Measurements from ENCODE around the gene KRT1.
"Not testable (repeated sequence)": the region's sequence is repeated elsewhere in the genome, so short reads cannot be mapped to it uniquely, and the experiment has no call there.

Gene KRT1

DNA sequence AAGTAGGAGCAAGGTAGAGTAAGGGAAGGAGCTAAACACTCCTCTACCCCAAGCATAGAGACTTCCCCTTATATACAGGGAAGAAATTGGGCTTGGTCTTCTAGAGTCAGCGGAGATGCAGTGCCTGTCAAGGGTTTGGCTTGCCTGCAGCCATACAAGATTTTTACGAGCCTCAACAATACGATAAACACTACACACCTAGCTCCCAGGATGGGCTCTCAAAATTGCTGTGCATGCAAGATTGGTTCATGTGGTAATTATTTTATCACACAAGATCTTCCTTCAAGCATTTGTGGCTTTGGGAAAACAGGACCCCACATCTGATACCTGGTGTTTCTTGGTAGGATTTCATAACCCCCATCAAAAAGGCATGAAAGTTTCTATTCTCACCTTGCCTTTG, at the start of gene KRT1:
Gene KRT1, minus strand, starts transcription at position 45 of the 400 bp plus-strand sequence. CDS start 59 bp downstream, outside the sequence.
- DNase-seq (ENCODE audit: low read depth, low spot score): no peak

DNA sequence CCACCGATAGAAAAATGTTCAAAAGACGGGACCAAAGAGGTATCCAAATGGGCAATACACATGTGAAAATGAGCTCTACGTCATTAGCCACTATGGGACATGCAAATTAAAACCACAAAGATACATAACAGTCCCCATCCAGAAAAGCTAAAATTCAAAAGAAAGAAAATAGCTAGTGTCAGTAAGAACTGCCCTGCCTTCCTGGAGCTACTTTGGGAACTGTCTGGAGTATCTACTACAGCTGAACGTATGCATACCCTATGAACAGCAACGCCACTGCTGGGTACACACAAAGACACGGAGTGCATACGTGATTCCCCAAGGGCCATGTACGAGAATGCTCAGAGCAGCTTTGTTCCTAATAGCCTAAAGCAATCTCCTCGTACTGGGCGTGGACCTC, 48.9 kb upstream of the KRT1 start:
- no peak for DNase-seq (ENCODE audit: low read depth, low spot score)

DNA sequence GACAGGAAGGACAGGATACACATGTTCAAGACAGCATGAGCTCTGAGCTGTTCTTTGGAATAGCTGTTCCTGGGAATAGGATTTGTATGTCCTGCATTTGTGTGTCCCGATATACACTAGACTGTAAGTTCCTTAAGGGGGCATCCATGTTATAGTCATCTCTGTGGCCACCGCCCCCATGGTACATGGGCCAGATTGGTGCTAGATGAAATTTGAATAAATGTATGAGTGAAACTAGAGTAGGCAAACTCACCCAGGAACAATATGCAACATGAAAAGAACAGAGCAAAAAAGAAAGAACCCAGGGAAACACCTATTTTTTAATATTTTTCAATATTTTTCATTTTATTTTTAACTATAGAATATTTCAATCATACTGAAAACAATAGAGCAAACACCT, 48.2 kb upstream of the KRT1 start:
- no peak for DNase-seq (ENCODE audit: low read depth, low spot score)

DNA sequence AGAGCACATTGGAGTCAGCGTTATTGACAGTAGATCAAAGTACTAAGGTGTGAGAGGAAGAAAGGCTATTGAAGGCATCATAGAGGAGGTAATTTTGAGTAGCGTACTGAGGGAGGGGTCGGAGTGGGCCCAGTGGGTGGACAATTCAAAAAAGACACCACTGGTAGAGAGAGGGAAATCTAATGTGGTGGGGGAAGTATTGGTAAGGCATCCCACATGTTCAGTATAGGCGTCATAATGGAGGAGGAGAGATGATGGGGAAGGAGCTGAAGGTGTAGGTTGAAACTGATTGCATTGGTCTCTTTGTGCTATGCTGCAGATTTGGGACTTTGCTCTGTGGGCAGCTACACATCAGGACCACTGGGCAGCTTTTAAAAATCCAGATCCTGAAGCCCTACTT, 46.8 kb upstream of the KRT1 start:
- DNase-seq (ENCODE audit: low read depth, low spot score): no peak

DNA sequence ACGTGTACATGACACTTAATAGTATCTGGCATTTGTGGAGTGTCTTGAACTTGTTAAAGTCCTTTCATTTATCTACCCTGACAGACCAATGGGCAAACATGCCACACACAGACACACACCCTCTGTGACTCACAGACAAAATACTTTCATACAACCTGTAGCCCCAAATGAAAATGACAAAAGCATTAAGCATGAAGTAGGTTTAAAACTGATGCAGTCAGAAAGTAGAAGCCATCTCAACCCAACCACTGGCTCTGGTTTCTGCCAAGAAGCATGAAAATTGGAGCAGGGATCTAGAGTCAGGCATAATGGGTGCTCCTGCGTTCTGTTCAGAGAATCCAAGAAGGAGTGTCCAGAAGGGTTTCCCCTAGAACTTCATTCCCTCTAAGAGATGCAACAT, 46.2 kb upstream of the KRT1 start:
- DNase-seq (ENCODE audit: low read depth, low spot score): no peak

DNA sequence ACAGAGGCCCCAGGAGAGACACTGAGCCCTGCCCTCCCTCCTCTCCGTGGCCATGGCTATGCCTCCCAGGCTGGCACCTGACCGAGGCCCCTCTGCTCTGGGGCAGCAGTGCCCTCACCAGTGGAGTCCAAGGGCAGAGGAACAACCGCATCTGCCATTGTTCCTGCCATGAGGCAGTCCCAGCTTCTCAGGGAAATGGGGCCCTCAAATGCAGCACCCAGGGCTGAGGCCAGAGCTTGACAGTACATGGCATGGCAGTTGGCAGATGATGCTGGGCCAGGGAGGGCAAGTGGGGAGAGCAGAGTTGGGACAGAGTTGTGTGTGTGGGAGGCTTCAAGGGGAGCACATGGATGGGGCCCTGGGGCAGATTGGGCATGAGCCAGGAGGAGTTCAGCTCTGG, 44.2 kb upstream of the KRT1 start:
- no peak for DNase-seq (ENCODE audit: low read depth, low spot score)

DNA sequence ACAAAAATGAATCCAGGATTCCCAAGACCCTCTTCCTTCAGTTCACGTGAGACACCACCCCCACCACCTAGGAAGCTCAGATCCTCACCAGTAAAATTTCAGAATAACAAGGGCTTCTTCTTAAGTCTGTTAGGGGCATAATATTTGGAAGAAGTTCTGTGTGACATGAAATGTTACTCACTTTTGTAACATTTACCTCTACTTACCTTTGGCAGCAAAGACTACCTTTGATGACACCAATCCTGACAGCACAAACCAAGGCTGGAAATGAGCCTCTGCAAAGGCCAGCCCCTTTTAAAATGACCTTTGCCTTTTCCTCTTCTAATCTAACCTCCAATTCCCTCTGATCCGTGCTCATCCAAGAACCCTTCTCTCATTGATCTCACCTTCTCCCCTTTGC, 42.5 kb upstream of the KRT1 start:
- no peak for DNase-seq (ENCODE audit: low read depth, low spot score)

DNA sequence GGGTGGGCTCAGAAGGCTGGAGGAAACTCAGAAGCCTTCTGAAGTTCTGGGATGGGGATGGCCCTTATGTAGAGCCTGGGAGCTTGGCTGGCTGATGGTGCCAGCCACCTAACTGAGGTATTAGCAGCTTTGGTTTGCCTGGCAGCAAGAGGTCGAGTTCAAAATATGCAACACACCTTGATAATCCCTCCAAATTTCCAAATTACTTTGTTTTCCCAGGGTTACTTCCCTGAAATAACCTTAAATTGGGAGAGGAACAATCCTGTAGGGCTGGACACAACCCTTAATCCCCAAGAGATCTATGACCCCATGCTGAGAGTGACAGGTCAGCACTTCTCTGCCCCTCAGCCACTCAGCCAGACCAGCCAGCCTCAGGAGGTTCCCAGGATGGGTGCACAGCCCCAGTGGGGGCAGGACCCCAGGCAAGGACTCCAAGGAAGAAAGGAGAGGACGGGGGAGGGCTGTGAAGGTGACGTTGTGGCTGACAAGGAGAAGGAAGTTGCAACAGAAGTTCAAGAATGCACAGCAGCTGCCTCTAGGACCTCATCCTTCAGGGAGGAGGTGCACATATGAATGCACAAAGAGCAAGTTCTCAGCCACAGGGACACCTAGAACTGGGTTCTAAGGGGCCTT, 41.7 kb upstream of the KRT1 start:
- DNase-seq (ENCODE audit: low read depth, low spot score): no peak

DNA sequence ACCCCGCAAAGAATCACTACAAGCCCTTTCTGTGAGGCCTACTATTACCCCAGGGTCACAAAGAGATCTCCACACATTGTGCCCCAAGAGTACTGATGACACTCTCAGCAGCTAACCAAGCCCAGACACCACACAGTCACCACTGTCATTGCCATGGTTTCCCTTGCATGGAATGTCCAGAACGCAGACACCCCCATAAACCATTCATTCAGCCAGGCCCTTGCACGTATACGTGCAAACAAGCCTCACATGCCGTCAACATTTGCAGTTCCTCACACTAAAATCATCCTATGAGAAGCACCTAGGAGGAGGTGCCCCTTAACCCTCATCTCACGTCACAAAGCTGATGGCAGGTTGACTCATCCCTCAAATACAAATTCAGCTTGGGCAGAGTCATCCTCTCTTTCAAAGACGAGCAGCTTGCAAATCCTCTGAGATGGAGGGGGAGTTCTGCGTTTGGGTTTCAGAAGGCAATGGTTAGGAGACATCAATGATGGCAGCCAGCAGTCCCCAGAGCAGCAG, 40.2 kb upstream of the KRT1 start:
- DNase-seq (ENCODE audit: low read depth, low spot score): no peak

DNA sequence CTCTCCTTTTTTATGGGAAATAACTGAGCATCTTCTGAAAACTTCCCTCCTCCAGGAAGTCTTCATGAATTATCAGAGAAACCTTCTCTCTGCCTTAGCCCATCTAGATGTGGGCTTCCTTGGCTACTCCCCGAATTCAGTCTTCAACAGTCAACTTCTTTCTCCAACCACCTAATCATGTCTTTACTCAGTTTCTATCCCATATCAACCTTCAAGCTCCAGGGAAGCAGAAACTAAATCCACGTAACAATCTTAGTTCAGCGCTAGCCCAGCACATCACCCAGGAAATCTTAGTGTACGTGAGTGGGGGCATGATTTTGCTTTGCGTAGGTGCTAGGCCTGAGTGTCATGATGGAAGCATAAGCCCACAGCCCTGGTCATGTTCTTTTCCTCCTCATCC, 35.9 kb upstream of the KRT1 start:
- no peak for DNase-seq (ENCODE audit: low read depth, low spot score)

DNA sequence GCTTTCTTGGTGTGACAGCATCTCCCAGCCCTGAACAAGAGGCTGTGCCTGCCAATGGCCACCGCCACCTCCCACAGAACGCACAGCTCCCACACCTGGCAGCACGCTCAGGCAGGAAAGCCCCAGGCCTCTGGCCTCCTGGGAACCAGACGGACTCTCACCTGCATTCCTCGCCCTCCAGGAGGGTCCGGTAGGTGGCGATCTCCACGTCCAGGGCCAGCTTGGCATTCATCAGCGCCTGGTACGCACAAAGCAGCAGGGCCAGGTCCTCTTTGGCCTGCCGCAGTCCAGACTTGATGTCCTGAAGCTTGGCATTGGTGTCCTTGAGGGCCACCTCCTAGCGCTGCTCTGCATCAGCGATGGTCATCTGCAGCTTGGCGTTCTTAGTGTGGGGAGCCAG, 35.2 kb upstream of the KRT1 start:
- DNase-seq (ENCODE audit: low read depth, low spot score): no peak

DNA sequence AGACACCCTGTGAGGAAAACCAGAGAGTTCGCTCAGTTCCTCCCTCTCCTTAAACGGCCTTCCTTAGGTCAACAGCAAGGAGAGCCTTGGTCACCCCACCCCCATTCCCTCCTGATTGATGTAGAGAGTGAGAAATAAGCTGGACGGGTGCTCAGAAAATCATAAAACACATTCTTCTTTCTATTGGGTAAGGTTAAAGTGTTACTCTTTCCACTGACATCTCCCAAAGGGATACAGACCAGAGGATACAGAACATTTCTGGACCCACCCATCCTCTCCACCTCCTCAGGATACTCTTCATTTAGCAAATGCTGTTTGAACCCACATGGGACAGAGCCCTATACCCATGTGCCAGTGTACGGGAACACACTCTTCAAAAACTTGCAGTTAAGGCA, 34.7 kb upstream of the KRT1 start:
- DNase-seq (ENCODE audit: low read depth, low spot score): no peak

DNA sequence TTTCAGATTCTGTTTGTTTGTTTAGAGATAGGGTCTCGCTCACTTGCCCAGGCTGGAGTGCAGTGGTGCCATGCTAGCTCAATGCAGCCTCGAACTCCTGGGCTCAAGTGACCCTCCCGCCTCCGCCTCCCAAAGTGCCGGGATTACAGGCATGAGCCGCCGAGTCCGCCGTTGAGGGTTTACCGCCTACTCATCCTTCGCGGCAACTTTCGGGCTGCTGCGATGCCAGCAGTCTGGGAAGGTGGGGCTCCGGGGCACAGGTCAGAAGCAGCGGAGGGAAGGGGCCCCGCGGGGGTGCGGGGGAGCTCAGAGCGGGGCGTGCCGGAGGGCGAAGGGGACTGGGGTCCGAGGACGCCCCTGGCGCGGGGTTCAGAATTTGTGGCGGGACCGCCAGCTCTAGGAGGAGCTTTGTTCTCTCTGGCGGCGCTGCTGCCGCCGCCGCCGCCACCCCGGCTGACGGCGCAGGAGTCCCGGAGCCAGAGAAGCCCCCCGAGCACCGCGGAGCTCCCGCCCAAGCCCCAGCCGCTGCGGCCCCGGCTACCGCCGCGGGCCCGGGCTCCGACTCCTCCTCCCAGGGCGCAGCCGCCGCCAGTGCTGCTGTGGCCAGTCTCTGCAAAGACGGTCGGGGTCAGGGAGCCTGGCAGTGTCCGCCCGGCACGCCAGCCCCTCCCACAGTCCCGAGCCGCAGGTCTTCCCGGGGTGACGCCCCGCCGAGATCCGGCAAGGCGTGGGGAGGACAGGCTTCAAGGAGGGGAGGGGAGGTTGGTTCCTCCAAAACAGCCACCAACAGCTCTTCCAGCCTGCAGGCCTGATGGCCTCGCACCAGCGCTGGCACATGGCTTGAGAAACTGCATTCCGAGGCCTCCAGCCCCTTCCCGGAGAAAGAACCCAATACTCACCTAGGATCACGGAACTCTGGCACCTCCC, 34.0 kb upstream of the KRT1 start:
- DNase-seq (ENCODE audit: low read depth, low spot score): no peak

DNA sequence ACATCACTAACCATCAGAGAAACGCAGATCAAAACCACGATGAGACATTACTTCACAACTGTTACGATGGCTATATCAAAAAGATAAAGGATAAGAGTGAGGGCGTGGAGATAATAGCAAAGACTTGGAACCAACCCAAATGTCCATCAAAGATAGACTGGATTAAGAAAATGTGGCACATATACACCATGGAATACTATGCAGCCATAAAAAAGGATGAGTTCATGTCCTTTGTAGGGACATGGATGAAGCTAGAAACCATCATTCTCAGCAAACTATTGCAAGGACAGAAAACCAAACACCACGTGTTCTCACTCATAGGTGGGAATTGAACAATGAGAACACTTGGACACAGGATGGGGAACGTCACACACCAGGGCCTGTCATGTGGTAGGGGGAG, 31.9 kb upstream of the KRT1 start:
- not testable (repeated sequence) for DNase-seq (ENCODE audit: low read depth, low spot score)

DNA sequence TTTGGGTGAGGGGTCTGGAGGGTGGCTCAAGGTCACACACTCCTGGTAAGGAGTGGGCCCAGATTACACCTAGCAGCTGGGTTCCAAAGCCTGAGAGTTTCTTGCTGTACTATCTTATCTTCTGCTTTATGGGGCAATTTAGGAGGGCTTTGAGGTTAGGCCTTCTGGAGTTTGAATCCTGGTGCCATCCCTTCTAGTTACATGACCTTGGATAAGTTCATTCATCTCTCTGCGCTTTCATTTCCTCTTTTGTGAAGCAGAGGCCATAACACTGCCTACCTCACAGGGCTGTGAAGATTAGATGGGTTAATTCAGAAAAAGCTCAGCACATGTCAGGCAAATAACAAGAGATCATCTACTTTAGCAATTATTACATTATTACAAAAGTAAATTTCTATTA, 30.5 kb upstream of the KRT1 start:
- DNase-seq (ENCODE audit: low read depth, low spot score): no peak

DNA sequence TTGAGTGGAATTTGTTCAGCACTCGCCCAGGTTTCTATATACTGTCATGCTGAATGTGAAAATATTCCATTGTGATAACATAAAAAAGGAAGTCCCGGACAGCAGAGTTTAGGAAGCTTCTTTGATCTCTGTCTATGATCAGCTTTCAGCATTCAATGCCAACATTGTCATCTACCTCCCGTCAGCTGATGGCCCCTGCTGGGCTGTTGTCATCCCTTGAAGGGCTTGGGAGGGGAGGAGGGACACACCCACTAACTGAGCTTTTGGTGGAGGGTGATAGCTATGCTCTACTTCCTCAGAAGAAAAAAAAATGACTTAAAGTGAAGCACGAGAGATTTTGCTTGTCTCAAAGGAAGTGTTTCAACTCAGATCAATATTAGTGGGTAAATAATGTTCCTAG, 27.8 kb upstream of the KRT1 start:
- DNase-seq (ENCODE audit: low read depth, low spot score): no peak

DNA sequence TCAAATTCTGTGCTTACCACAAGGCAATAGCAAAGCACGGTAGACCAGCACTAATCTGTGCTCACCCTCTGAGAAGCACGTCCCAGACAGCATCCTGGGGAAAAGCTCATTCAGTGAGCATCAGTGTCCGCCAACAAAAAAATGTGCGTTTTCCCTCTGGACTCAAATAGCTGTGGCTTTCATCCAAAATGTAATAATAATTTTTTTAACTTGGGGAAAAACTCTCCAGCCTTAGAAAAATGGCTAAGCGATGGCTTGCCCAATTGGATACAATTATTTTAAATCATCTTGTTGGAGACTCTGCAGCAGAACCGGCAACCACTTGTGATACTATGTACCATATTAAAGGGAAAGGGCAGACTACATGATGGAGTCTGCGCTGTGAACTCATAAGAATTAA, 24.3 kb upstream of the KRT1 start:
- no peak for DNase-seq (ENCODE audit: low read depth, low spot score)

DNA sequence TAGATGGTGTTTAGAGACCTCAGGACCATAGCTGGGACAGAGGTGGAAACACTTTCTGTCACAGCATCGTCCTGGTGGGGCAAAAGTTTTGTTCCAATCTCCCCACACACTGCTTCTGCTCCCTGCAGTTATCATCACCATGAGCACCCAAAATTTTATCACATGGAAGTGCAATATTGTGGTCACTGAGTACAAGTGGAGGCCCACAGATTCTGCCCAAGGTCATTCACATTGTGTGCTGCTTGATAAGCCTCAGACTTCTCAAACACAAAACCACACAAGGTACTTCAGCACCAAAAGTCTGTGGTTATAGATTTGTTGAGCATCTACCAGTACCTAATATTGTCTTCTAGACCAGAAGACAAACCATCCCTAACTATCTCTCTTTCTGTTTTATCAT, 23.7 kb upstream of the KRT1 start:
- no peak for DNase-seq (ENCODE audit: low read depth, low spot score)

DNA sequence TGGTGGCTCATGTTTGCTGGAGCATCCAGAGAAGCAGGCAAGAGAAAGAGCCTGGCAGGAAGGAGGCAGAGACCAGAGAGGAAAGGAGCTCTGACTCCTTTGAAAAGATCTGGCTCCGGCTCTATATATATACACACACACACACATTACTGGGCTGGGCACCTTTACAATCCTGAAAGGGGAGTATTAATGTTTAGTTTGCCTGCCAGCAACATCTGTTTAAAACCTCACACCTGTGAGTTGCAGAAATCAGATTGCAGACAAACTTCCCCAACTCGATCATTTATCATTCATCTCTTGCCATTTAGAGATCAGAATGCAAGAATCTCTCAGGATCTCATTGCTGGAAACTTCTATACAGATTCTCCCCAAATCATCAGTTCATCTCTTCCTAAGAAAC, 23.2 kb upstream of the KRT1 start, which contains the start of gene KRT77:
Gene KRT77, minus strand, starts transcription at position 101 of the 400 bp plus-strand sequence. Its CDS starts 90 bp downstream, at position 11.
- no peak for DNase-seq (ENCODE audit: low read depth, low spot score)

DNA sequence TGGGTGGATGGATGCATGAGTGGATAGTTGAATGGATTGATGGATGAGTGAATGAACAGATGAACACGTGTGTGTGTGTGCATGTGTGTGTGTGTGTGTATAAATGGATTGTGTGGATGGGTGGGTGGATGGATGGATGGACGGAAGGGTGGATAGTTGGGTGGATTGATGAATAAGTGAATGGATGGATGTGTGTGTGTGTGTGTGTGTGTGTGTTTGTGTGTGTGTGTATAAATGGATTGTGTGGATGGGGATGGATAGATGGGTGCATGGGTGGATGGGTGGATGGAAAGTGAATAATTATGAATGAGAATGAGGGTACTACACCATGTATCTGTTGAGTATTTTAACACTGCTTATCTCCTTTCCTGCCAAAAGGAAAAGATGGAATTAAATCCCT, 22.1 kb upstream of the KRT1 start:
- DNase-seq (ENCODE audit: low read depth, low spot score): no peak

DNA sequence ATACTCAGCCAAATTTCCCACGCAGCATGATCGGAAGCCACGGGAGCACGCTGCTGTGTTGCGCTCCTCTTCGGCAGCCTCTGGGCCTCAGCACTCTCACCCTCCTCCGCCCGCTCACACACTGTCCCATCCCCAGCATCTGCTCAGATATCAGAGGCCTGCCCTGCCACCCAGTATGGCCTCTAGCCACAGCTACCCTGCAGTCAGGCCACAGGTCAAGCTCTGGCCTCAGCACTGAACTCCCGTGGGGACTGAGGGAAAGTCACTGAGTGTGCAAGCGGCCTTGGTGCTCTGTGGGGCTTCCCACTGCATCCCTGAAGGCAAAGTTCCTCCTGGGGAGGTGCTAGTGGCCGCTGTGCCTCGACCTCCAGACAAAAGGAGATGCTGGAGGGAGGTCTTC, 21.1 kb upstream of the KRT1 start:
- no peak for DNase-seq (ENCODE audit: low read depth, low spot score)

DNA sequence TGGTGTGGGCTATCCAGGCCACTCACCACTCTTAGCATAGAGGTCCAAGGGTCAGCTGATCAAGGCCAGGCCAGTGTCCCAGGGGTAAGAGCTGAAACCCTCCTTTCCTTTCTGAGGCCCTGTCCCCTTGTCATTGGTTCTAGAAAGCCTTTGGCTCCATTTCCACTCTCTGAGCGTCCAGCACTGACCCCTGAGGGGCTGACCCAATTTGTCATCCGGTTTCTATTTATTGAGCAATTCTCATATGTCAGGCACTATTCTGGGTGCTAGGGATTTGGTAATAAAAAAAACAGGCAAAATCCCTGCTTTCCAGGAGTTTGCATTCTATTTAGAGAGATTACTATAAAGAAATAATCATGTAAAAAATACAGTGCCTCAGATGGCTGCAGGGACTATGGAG, 19.8 kb upstream of the KRT1 start:
- no peak for DNase-seq (ENCODE audit: low read depth, low spot score)

DNA sequence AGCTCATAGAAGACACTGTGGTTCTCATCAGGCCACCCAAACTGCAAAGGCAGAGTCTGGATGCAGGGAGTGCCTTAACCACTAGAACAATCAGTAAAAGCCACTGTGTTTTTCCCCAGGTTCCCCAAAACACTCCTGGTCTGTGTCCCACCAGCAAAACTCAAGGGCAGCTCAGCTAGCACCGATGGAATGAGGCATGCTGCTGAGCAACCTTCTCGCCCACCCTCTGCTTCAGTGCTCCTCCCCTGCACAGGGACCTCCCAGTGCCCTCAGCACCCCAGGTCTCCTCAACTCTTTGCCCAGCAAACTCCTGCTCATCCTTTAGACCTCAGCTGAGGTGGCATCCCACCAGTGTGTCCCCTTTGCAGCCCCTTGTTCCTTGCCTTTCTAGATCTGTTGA, 19.2 kb upstream of the KRT1 start:
- DNase-seq (ENCODE audit: low read depth, low spot score): no peak
